ENCODE results near the gene GZMM.

DNA sequence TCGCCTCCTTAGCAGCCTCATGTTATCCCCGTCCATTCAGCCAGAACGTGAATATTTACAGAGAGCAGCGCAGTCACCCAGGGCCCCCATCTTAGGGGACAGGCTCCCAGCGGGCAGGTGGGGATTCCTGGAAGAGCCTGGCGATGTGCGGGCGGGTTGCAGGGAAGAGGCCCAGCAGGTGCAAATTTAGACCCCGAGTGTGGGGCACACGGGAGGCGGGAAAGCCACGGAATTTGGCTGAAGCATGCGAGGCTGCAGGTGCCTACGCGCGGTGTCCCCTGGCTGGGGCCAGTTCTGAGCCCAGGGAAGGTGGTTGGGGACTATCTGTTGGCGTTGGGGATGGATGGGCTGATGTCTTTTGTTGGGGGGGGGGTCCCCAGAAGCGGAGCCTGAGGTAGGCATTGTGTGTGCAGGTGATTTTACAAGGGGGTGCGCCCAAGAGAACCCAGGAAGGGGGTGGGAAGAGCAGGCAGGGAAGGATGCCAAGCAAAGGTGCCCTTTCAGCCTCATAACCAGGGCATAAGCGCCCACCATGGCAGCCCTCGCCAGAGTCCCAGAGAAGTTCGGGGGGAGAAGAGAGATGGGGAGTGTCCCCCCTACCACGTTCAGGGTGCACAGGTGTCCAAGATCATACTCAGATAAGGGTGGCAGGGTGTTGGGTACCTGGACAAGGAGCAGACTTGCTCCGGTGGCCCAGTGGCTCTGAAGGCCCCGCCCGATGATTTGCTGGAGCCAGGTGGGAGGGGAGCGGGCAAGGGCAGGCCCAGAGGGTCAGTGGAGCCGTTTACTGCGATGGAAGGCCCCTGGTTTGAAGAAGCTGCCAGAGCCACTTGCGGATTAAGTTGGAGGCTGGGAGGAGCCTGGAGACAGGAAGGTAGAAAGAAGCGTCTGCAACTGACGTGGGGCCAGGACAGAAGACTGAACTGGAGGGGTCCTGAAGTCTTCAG lies 35.4 kb upstream of the GZMM start:
- TF ChIP-seq, protein P1, sequence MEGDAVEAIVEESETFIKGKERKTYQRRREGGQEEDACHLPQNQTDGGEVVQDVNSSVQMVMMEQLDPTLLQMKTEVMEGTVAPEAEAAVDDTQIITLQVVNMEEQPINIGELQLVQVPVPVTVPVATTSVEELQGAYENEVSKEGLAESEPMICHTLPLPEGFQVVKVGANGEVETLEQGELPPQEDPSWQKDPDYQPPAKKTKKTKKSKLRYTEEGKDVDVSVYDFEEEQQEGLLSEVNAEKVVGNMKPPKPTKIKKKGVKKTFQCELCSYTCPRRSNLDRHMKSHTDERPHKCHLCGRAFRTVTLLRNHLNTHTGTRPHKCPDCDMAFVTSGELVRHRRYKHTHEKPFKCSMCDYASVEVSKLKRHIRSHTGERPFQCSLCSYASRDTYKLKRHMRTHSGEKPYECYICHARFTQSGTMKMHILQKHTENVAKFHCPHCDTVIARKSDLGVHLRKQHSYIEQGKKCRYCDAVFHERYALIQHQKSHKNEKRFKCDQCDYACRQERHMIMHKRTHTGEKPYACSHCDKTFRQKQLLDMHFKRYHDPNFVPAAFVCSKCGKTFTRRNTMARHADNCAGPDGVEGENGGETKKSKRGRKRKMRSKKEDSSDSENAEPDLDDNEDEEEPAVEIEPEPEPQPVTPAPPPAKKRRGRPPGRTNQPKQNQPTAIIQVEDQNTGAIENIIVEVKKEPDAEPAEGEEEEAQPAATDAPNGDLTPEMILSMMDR (IDR thresholded peaks at IDR 0.05): no peak
- no peak for TF ChIP-seq POLR2A (IDR thresholded peaks at IDR 0.05)

Measured in thyroid gland (tissue), 4 donors.